Muscle of arm (tissue), 12 donors: ENCODE data around the gene NCAPG2. TPM values are rescaled to one million over a fixed set of nuclear protein-coding genes. Genes with fewer than 3 reads are reported as not detected.

ENCODE experiments used
- DNase-seq: peaks from one replicate; pipeline ENCODE4 v3.0.0-alpha.2; 2013
- polyA plus RNA-seq, 12 donors: library from polyadenylated mRNA; unstranded; fragments of 120-200 nt; gene quantifications; one replicate each; pipeline ENCODE4 v1.2.1, GENCODE V29; 2013; ENCODE audit not compliant: insufficient read length in 12 of 12

NCAPG2 gene
- polyA plus RNA-seq, 12 donors, result 10.1 to 20.7 (median 15.1) TPM; not detected in 1

- DNase-seq, result no peak
Measured at GRCh38 chr7:158582089-158582456, 122.5 kb downstream of the NCAPG2 start.

- no peak for DNase-seq
Measured at GRCh38 chr7:158581440-158582088, 123.0 kb downstream of the NCAPG2 start.

Other genes with a start within 250 kb of the NCAPG2 start
- gene PTPRN2, start 117.0 kb downstream of the NCAPG2 start, polyA plus RNA-seq, result 1 to 10 TPM in 11 of 12 donors, not detected in 1; 1.6 to 8.7 (median 2.3) TPM
- gene ESYT2, start 124.7 kb upstream of the NCAPG2 start, polyA plus RNA-seq, result 10 to 100 TPM in 11 of 12 donors, not detected in 1; 31.1 to 45.5 (median 35.3) TPM
- gene DYNC2I1, start 151.8 kb upstream of the NCAPG2 start, polyA plus RNA-seq, result 10 to 100 TPM in 11 of 12 donors, not detected in 1; 12.7 to 42.0 (median 17.6) TPM